ENCODE results near the gene ASGR1. TPM values are rescaled to one million over a fixed set of nuclear protein-coding genes. Genes with fewer than 3 reads are reported as not detected.
A peak's percentile ranks its signal among the peaks of the same experiment; 100 is the strongest.

The ASGR1 gene
- total and polyA plus RNA-seq, 2 of the 4 experiments (the other 2 are of a cell fraction), result 1.3 to 3.8 TPM

- Histone ChIP-seq H3K4me1 (ENCODE audit: control insufficient read depth, insufficient read depth, low read length) (peaks cover 2% of the 10 kb centered on the region; the same call in 1 of the 2 replicates), H3K4ac (ENCODE audit: low read depth, low read length) (no peak overlapping the region), H3K4me2 (ENCODE audit: low read depth, low read length) (peak overlapping the region; percentile 0; the same call in 1 of the 2 replicates), H2BK5ac (ENCODE audit: low read depth, low read length, poor library complexity, severe bottlenecking) (peak overlapping the region; percentile 83), H3K23ac (ENCODE audit: low read depth, low read length) (peak overlapping the region; percentile 72), H2AFZ (replicated peaks; ENCODE audit: low read length, poor library complexity) (peak overlapping the region; percentile 58), H3K9ac (ENCODE audit: low read depth, low read length) (0 out of 2 replicates have a peak overlapping the region, but pooled peaks have one; percentile 47), H3K79me1 (ENCODE audit: low read depth in 1 of 2, low read length in 2 of 2) (no peaks in the 10 kb centered on the region), H3K27ac (ENCODE audit: insufficient read depth, low read length) (no peak overlapping the region), H2BK15ac (ENCODE audit: low read depth, low read length) (no peak overlapping the region), H4K91ac (ENCODE audit: insufficient read depth, low read depth, low read length) (no peak overlapping the region), H3K18ac (ENCODE audit: low read depth, low read length) (no peak overlapping the region), H2BK120ac (ENCODE audit: low read depth, low read length) (no peak overlapping the region), H3K36me3 (ENCODE audit: control insufficient read depth, insufficient read depth, low read length) (no peaks in the 10 kb centered on the region), H4K8ac (ENCODE audit: low read depth in 2 of 2, low read length in 2 of 2) (no peak overlapping the region), H3K56ac (ENCODE audit: extremely low read depth, insufficient read depth, low read length) (no peak overlapping the region), H3K4me3 (ENCODE audit: insufficient read depth, low read depth, low read length) (no peak overlapping the region), H4K20me1 (ENCODE audit: insufficient read depth, low read length) (peaks cover 3% of the 10 kb centered on the region; the same call in 1 of the 2 replicates), H3K9me3 (ENCODE audit: control insufficient read depth, insufficient read depth, low read length) (no peaks in the 10 kb centered on the region), H3K9me1 (ENCODE audit: insufficient read depth, low read length) (peaks cover 13% of the 10 kb centered on the region; the same call in 1 of the 2 replicates), H2AK5ac (ENCODE audit: low read depth, low read length) (peak overlapping the region; percentile 78), H3K27me3 (ENCODE audit: control insufficient read depth, insufficient read depth, low read length) (no peaks in the 10 kb centered on the region), H4K5ac (ENCODE audit: low read depth, low read length) (no peak overlapping the region), H2AK9ac (replicated peaks; ENCODE audit: low read depth, low read length, poor library complexity) (peak overlapping the region; percentile 37), H3K14ac (replicated peaks; ENCODE audit: low read depth, low read length) (peak overlapping the region; percentile 36; the same call in 1 of the 2 replicates), H2BK20ac (ENCODE audit: low read depth, low read length) (no peak overlapping the region)
- DNase-seq (no peak), ATAC-seq (ENCODE audit: low read depth) (no peak)
- in situ Hi-C loops (cut with MboI; ENCODE audit: low sequenced_read_pairs) (no loop called here), dilution Hi-C loops (cut with HindIII; ENCODE audit: low sequenced_read_pairs, unreplicated experiment) (no loop called here), intact Hi-C loops (cut with micrococcal nuclease) (loop anchor here (2.0 kb wide), 1 partner anchor 39 kb away; no protein-coding TSS in a partner anchor)
- POLR2A ChIA-PET (ENCODE audit: unreplicated experiment), result no interaction called here
- WGBS, 2 experiments (ENCODE audit: extremely low coverage in 2 of 2, insufficient read length in 1 of 2), result 83% methylated on average over 1 of the region's 1 CpG; no CpG with 5 or more reads in 1 of the 2 experiments
- no TSS peak for BruUV-seq (replicated peaks)
- CTCF ChIA-PET, result no interaction called here
- TF ChIP-seq MAZ (IDR thresholded peaks at IDR 0.05; ENCODE audit: borderline replicate concordance, low read depth, low read length) (no peak), BHLHE40 (IDR thresholded peaks at IDR 0.05; ENCODE audit: low read depth, low read length) (no peak), CEBPB (IDR thresholded peaks at IDR 0.05; ENCODE audit: low read depth, low read length) (no peak), RCOR1 (IDR thresholded peaks at IDR 0.05; ENCODE audit: insufficient replicate concordance, low read length) (no peak), ELK1 (IDR thresholded peaks at IDR 0.05; ENCODE audit: borderline replicate concordance, low read depth, low read length) (no peak), POLR2A (IDR thresholded peaks at IDR 0.05; ENCODE audit: low read depth, low read length) (no peak), RAD21 (IDR thresholded peaks at IDR 0.05; ENCODE audit: low read length) (no peak), MAFK (IDR thresholded peaks at IDR 0.05; ENCODE audit: low read depth, low read length) (no peak), NFE2L2 (IDR thresholded peaks at IDR 0.05; ENCODE audit: low read depth, low read length) (no peak), FOS (IDR thresholded peaks at IDR 0.05; ENCODE audit: low read depth, low read length) (no peak), CTCF (conservative IDR thresholded peaks at IDR 0.05; ENCODE audit: low read depth, low read length) (no peak), MXI1 (IDR thresholded peaks at IDR 0.05; ENCODE audit: borderline replicate concordance, low read depth, low read length) (no peak), RFX5 (IDR thresholded peaks at IDR 0.05; ENCODE audit: low read depth, low read length) (no peak), CHD1 (IDR thresholded peaks at IDR 0.05; ENCODE audit: low read depth, low read length) (no peak), SMC3 (IDR thresholded peaks at IDR 0.05; ENCODE audit: low read depth, low read length) (no peak)
These were observed 2.9 kb downstream of the ASGR1 start for GRCh38 chr17:7176107-7176840.
